Tibial nerve (tissue), 4 donors: ENCODE data around the gene SHMT2. TPM values are rescaled to one million over a fixed set of nuclear protein-coding genes. Genes with fewer than 3 reads are reported as not detected.

Source experiments
- DNase-seq, 2 donors: peaks; one replicate each; pipeline ENCODE4 v3.0.0-alpha.2; 2019; ENCODE audit warnings: low spot score in 2 of 2
- H3K27ac ChIP-seq, 4 donors: fragments of 200-600 bp; sonication (generic) in 3 of 4; one replicate each; pipeline ENCODE4 v1.5.1; 2017 to 2019; ENCODE audit warnings: mild to moderate bottlenecking in 1 of 4
- H3K27me3 ChIP-seq, 2 donors: fragments of 200-600 bp; sonication (generic) in 1 of 2; one replicate each; pipeline versions ENCODE4 v1.5.1 to v1.6.0; 2017 to 2019
- H3K36me3 ChIP-seq, 3 donors: fragments of 200-600 bp; sonication (generic); one replicate each; pipeline ENCODE4 v1.5.1; 2018 to 2019
- H3K4me1 ChIP-seq, 4 donors: fragments of 200-600 bp; sonication (generic) in 3 of 4; one replicate each; pipeline ENCODE4 v1.5.1; 2017 to 2019
- H3K4me3 ChIP-seq, 4 donors: fragments of 200-600 bp; sonication (generic) in 3 of 4; one replicate each; pipeline ENCODE4 v1.5.1; 2017 to 2019; ENCODE audit warnings: mild to moderate bottlenecking in 1 of 4, moderate library complexity in 1 of 4
- H3K9me3 ChIP-seq, 4 donors: fragments of 200-600 bp; sonication (generic) in 3 of 4; one replicate each; pipeline ENCODE4 v1.5.1; 2017 to 2019
- CTCF ChIP-seq, 5 experiments: fragments of 200-600 bp in 3 of 5; fragments of 450-650 bp in 2 of 5; sonication (generic) in 3 of 5; IDR thresholded peaks; one replicate each; pipeline ENCODE4 v1.5.1; 2016 to 2019; ENCODE audit warnings: antibody characterized with exemption in 5 of 5, mild to moderate bottlenecking in 3 of 5, moderate library complexity in 2 of 5
- EP300 ChIP-seq, 2 donors: sonication (generic); formaldehyde crosslinking; IDR thresholded peaks; one replicate each; pipeline ENCODE4 v1.6.1; 2017; ENCODE audit warnings: antibody characterized with exemption in 2 of 2, mild to moderate bottlenecking in 1 of 2
- POLR2A ChIP-seq, 2 donors: fragments of 450-650 bp; IDR thresholded peaks; one replicate each; pipeline ENCODE4 v1.6.1; 2017; ENCODE audit warnings: antibody characterized with exemption in 2 of 2, mild to moderate bottlenecking in 2 of 2, moderate library complexity in 2 of 2
- WGBS, 2 donors: methylation state at CpG; one replicate each; pipeline ENCODE4 v1.1.5; 2018; 5-methylcytosine and 5-hydroxymethylcytosine counted together
- total RNA-seq, 4 donors: library from RNA; depleted of rRNA; stranded (reverse); fragments of >200 nt; gene quantifications; one replicate each; pipeline ENCODE4 v1.1.0, GENCODE V29; 2016

The SHMT2 gene
- total RNA-seq, 4 donors from 2014 or later: 18.4 to 77.3 (median 32.6) TPM

GRCh38 chr12:57201219-57201618, 28.3 kb upstream of the SHMT2 start:
- WGBS, 2 donors: 75 to 79% methylated on average over 6 to 8 of the region's 8 CpGs
- H3K36me3 ChIP-seq: peaks cover 4 to 100% (median 16%) of the 10 kb centered on the region in 3 donors
- DNase-seq: no peak
- no peaks in the 10 kb centered on the region for H3K9me3 ChIP-seq
- H3K27ac ChIP-seq: no peak overlapping the region
- no peaks in the 10 kb centered on the region for H3K4me1 ChIP-seq
- no peak for TF ChIP-seq CTCF (IDR thresholded peaks at IDR 0.05)
- no peaks in the 10 kb centered on the region for H3K27me3 ChIP-seq
- H3K4me3 ChIP-seq: no peak overlapping the region

- 72 to 84% methylated on average over 16 of the region's 16 CpGs for WGBS, 2 donors
- no peak overlapping the region for H3K4me3 ChIP-seq
- DNase-seq: no peak
- no peaks in the 10 kb centered on the region for H3K27me3 ChIP-seq
- H3K4me1 ChIP-seq: no peaks in the 10 kb centered on the region
- no peak for TF ChIP-seq CTCF (IDR thresholded peaks at IDR 0.05)
- no peak for TF ChIP-seq EP300 (IDR thresholded peaks at IDR 0.05)
- no peak for TF ChIP-seq POLR2A (IDR thresholded peaks at IDR 0.05)
- peaks cover 4 to 100% (median 20%) of the 10 kb centered on the region in 3 donors for H3K36me3 ChIP-seq
- no peak overlapping the region for H3K27ac ChIP-seq
- H3K9me3 ChIP-seq: no peaks in the 10 kb centered on the region
Measured at GRCh38 chr12:57201631-57202030, 27.9 kb upstream of the SHMT2 start.

GRCh38 chr12:57202321-57202720, 27.2 kb upstream of the SHMT2 start:
- no peaks in the 10 kb centered on the region for H3K9me3 ChIP-seq
- WGBS, 2 donors: 86 to 88% methylated on average over 18 to 19 of the region's 19 CpGs
- no peaks in the 10 kb centered on the region for H3K4me1 ChIP-seq
- H3K27me3 ChIP-seq: no peaks in the 10 kb centered on the region
- DNase-seq: no peak
- H3K4me3 ChIP-seq: no peak overlapping the region
- no peak overlapping the region for H3K27ac ChIP-seq
- TF ChIP-seq POLR2A (IDR thresholded peaks at IDR 0.05): no peak
- TF ChIP-seq CTCF (IDR thresholded peaks at IDR 0.05): no peak
- no peak for TF ChIP-seq EP300 (IDR thresholded peaks at IDR 0.05)
- H3K36me3 ChIP-seq: peaks cover 4 to 100% (median 23%) of the 10 kb centered on the region in 3 donors

- 93 to 94% methylated on average over 28 of the region's 28 CpGs for WGBS, 2 donors
- Histone ChIP-seq H3K27ac (no peak overlapping the region), H3K4me1 (peaks cover 0 to 3% (median 0%) of the 10 kb centered on the region in 4 donors), H3K27me3 (no peaks in the 10 kb centered on the region), H3K4me3 (no peak overlapping the region), H3K9me3 (no peaks in the 10 kb centered on the region), H3K36me3 (peaks cover 4 to 100% (median 19%) of the 10 kb centered on the region in 3 donors)
- DNase-seq: no peak
- TF ChIP-seq CTCF (IDR thresholded peaks at IDR 0.05) (no peak), POLR2A (IDR thresholded peaks at IDR 0.05) (no peak), EP300 (IDR thresholded peaks at IDR 0.05) (no peak)
Measured at GRCh38 chr12:57203201-57203600, 26.3 kb upstream of the SHMT2 start.

- Histone ChIP-seq H3K9me3 (no peaks in the 10 kb centered on the region), H3K4me3 (no peak overlapping the region), H3K27me3 (no peaks in the 10 kb centered on the region), H3K27ac (no peak overlapping the region), H3K36me3 (peaks cover 7 to 100% (median 16%) of the 10 kb centered on the region in 3 donors), H3K4me1 (peaks cover 0 to 9% (median 1%) of the 10 kb centered on the region in 4 donors)
- no peak for DNase-seq
- 76 to 78% methylated on average over 11 of the region's 11 CpGs for WGBS, 2 donors
- TF ChIP-seq CTCF (IDR thresholded peaks at IDR 0.05) (no peak), EP300 (IDR thresholded peaks at IDR 0.05) (no peak), POLR2A (IDR thresholded peaks at IDR 0.05) (no peak)
Measured at GRCh38 chr12:57203791-57204190, 25.7 kb upstream of the SHMT2 start.
